Measurements from ENCODE around the gene KIAA0753. TPM values are rescaled to one million over a fixed set of nuclear protein-coding genes. Genes with fewer than 3 reads are reported as not detected.

Gene KIAA0753
- polyA plus RNA-seq, 1 of the 3 experiments (the other 2 are of a cell fraction), result 7.2 TPM

GRCh38 chr17:6661464-6661848, 20.9 kb upstream of the KIAA0753 start:
- no peaks in the 10 kb centered on the region for H4K20me1 ChIP-seq (ENCODE audit: insufficient read depth)
- DNase-seq, result no peak
- no peak overlapping the region for H2AFZ ChIP-seq (ENCODE audit: low read depth)
- no peak overlapping the region for H3K9ac ChIP-seq
- ChIA-PET POLR2A (no interaction called here), CTCF (no interaction called here)
- no peaks in the 10 kb centered on the region for H3K9me3 ChIP-seq
- H3K4me3 ChIP-seq (ENCODE audit: low read depth in 2 of 2, low read length in 1 of 2), result no peak overlapping the region
- no peaks in the 10 kb centered on the region; a peak in 1 of 4 replicates for H3K4me1 ChIP-seq (ENCODE audit: control insufficient read depth in 1 of 2, insufficient read depth in 2 of 2, low read depth in 1 of 2, low read length in 1 of 2)
- H3K27me3 ChIP-seq (ENCODE audit: insufficient read depth), result peaks cover 7% of the 10 kb centered on the region; the same call in 1 of the 2 replicates
- H3K9me2 ChIP-seq, result no peaks in the 10 kb centered on the region
- H3K4me2 ChIP-seq, result no peak overlapping the region
- H3K79me2 ChIP-seq (ENCODE audit: insufficient read depth), result no peaks in the 10 kb centered on the region
- WGBS (ENCODE audit: low lambda C conversion rate), result 10% methylated on average over 2 of the region's 2 CpGs
- H3K27ac ChIP-seq (ENCODE audit: low read depth in 2 of 2, low read length in 1 of 2), result no peak overlapping the region
- no peaks in the 10 kb centered on the region for H3F3A ChIP-seq (replicated peaks; ENCODE audit: insufficient read depth)
- TF ChIP-seq SIN3A (IDR thresholded peaks at IDR 0.05; ENCODE audit: borderline replicate concordance, low read depth, low read length) (no peak), CHD2 (IDR thresholded peaks at IDR 0.05; ENCODE audit: low read length, partially characterized antibody) (no peak), REST (IDR thresholded peaks at IDR 0.05; ENCODE audit: low read depth, low read length) (no peak), TCF12 (IDR thresholded peaks at IDR 0.05) (no peak), EP300 (IDR thresholded peaks at IDR 0.05; ENCODE audit: borderline replicate concordance in 1 of 2, low read depth in 1 of 2, low read length in 1 of 2) (no peak), FOXJ3 (CRISPR knock-in tag; IDR thresholded peaks at IDR 0.05) (no peak), TEAD4 (IDR thresholded peaks at IDR 0.05; ENCODE audit: borderline replicate concordance, insufficient read depth) (no peak), MAX (IDR thresholded peaks at IDR 0.05; ENCODE audit: low read depth) (no peak), FOXM1 (IDR thresholded peaks at IDR 0.05; ENCODE audit: low read depth) (no peak), EZH2phosphoT487 (IDR thresholded peaks at IDR 0.05; ENCODE audit: borderline replicate concordance, low read depth) (no peak)
- H3K36me3 ChIP-seq (replicated peaks in 1 of 2; ENCODE audit: control insufficient read depth in 1 of 2, insufficient read depth in 2 of 2, low read length in 1 of 2), result no peaks in the 10 kb centered on the region

GRCh38 chr17:6660805-6661463, 20.4 kb upstream of the KIAA0753 start:
- H3K9me2 ChIP-seq, result no peaks in the 10 kb centered on the region
- no peak overlapping the region for H3K9ac ChIP-seq
- H4K20me1 ChIP-seq (ENCODE audit: insufficient read depth), result no peaks in the 10 kb centered on the region
- no peak overlapping the region for H3K4me3 ChIP-seq (ENCODE audit: low read depth in 2 of 2, low read length in 1 of 2)
- no peak for DNase-seq
- no peaks in the 10 kb centered on the region; a peak in 1 of 4 replicates for H3K4me1 ChIP-seq (ENCODE audit: control insufficient read depth in 1 of 2, insufficient read depth in 2 of 2, low read depth in 1 of 2, low read length in 1 of 2)
- no peak for TF ChIP-seq RCOR1 (IDR thresholded peaks at IDR 0.05; ENCODE audit: low read length)
- no peak for TF ChIP-seq RXRA (IDR thresholded peaks at IDR 0.05; ENCODE audit: borderline replicate concordance, low read depth)
- no peak for TF ChIP-seq JUND (IDR thresholded peaks at IDR 0.05)
- TF ChIP-seq MEF2A (IDR thresholded peaks at IDR 0.05; ENCODE audit: borderline replicate concordance, low read depth), result no peak
- no peak for TF ChIP-seq FOXJ3 (CRISPR knock-in tag; IDR thresholded peaks at IDR 0.05)
- no peak for TF ChIP-seq YY1 (IDR thresholded peaks at IDR 0.05; ENCODE audit: low read depth)
- TF ChIP-seq PBX3 (IDR thresholded peaks at IDR 0.05), result no peak
- no peak overlapping the region for H3K4me2 ChIP-seq
- no peaks in the 10 kb centered on the region for H3K79me2 ChIP-seq (ENCODE audit: insufficient read depth)
- 24% methylated on average over 11 of the region's 11 CpGs for WGBS (ENCODE audit: low lambda C conversion rate)
- ChIA-PET POLR2A (no interaction called here), CTCF (interaction anchor here (1.5 kb wide), 1 partner anchor 188 kb away, joined by 3 read pairs; no protein-coding TSS in a partner anchor)
- H3K9me3 ChIP-seq, result no peaks in the 10 kb centered on the region
- no peaks in the 10 kb centered on the region for H3F3A ChIP-seq (replicated peaks; ENCODE audit: insufficient read depth)
- H3K27me3 ChIP-seq (ENCODE audit: insufficient read depth), result peaks cover 7% of the 10 kb centered on the region; the same call in 1 of the 2 replicates
- no peak overlapping the region for H2AFZ ChIP-seq (ENCODE audit: low read depth)
- H3K27ac ChIP-seq (ENCODE audit: low read depth in 2 of 2, low read length in 1 of 2), result no peak overlapping the region
- no peaks in the 10 kb centered on the region for H3K36me3 ChIP-seq (replicated peaks in 1 of 2; ENCODE audit: control insufficient read depth in 1 of 2, insufficient read depth in 2 of 2, low read length in 1 of 2)

Measured in SK-N-SH (cell line).